MM.1S (cell line): ENCODE results near the gene MYOCOS.

Experiments
- EZH2 ChIP-seq: fragments of 300-600 bp; sonication (generic); optimal IDR thresholded peaks from 2 replicates; pipeline ENCODE3; 2017; ENCODE audit warnings: low read depth, mild to moderate bottlenecking, antibody characterized with exemption, low read length, mixed read lengths
- EZH2phosphoT487 ChIP-seq: fragments of 300-600 bp; sonication (generic); IDR thresholded peaks from 2 replicates; pipeline ENCODE4 v1.6.1; 2018; ENCODE audit warnings: antibody characterized with exemption, low read length
- TF ChIP-seq, protein P1 (sequence below): fragments of 300-600 bp; sonication (generic); IDR thresholded peaks from 2 replicates; pipeline ENCODE4 v1.5.1; 2016; ENCODE audit warnings: antibody characterized with exemption, low read length, mixed read lengths

DNA sequence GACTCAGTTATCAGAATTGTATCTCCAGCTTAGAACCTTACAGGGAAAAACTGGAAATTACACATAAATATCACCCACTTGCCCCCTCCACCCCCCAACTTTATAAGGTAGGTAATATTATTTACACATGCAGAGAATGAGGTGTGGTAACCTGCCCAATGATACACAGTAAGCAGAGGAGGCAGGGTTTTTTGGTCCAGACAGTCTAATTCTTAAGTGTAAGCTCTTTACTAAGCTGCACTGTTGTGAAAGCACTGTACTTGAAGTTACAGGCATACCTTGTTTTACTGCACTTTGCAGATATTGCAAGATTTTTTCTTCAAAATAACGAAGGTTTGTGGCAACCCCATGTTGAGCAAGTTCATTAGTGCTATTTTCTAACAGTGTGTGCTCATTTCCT, 24.8 kb upstream of the MYOCOS start:
- TF ChIP-seq, protein P1, sequence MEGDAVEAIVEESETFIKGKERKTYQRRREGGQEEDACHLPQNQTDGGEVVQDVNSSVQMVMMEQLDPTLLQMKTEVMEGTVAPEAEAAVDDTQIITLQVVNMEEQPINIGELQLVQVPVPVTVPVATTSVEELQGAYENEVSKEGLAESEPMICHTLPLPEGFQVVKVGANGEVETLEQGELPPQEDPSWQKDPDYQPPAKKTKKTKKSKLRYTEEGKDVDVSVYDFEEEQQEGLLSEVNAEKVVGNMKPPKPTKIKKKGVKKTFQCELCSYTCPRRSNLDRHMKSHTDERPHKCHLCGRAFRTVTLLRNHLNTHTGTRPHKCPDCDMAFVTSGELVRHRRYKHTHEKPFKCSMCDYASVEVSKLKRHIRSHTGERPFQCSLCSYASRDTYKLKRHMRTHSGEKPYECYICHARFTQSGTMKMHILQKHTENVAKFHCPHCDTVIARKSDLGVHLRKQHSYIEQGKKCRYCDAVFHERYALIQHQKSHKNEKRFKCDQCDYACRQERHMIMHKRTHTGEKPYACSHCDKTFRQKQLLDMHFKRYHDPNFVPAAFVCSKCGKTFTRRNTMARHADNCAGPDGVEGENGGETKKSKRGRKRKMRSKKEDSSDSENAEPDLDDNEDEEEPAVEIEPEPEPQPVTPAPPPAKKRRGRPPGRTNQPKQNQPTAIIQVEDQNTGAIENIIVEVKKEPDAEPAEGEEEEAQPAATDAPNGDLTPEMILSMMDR = no peak
- TF ChIP-seq EZH2 = no peak
- no peak for TF ChIP-seq EZH2phosphoT487
